Stimulated activated CD8-positive, alpha-beta memory T cell treated with anti-CD3 and anti-CD28 coated beads, Interleukin-7, amount 100 ng/mL, for 48 hours (primary cell): ENCODE results near the gene GOLGA6L4.
"Not testable (repeated sequence)": the region's sequence is repeated elsewhere in the genome, so short reads cannot be mapped to it uniquely, and the experiment has no call there.

Source experiments
- DNase-seq, 2 donors: peaks; one replicate each; pipeline ENCODE4 v3.0.0-alpha.2; 2020; ENCODE audit warnings: low read depth in 1 of 2; ENCODE audit errors: extremely low read depth in 1 of 2

The GOLGA6L4 gene

DNA sequence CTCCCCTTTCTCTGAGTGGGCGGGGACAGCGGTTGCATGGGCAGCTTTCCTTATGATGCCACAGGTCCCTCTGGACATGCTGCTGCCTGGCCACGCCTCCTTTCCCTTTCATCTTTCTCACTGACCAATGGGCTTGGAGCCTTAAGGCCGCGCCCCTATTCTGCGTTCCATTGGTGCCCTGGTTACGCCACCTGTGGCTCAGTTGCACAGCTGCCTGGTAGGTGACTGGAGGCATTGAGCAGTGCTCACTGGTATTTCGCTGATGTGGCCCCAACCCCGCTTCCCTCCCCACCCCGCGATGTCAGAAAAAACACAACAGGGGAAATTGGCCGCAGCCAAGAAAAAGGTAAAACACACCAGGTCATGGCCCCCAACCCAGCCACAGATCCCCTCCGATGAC, at the start of gene GOLGA6L4:
Gene GOLGA6L4 (plus strand): TSS at position 201 of the 400 bp plus-strand sequence. CDS start 62 bp downstream, at position 263.
- DNase-seq, result not testable (repeated sequence)

- DNase-seq, result not testable (repeated sequence)
These were observed 42.6 kb upstream of the GOLGA6L4 start for GRCh38 chr15:84192982-84193381.

- not testable (repeated sequence) for DNase-seq
These were observed 40.0 kb upstream of the GOLGA6L4 start for GRCh38 chr15:84195603-84196002.

GRCh38 chr15:84196530-84197188, 38.9 kb upstream of the GOLGA6L4 start:
- DNase-seq, result not testable (repeated sequence)

DNA sequence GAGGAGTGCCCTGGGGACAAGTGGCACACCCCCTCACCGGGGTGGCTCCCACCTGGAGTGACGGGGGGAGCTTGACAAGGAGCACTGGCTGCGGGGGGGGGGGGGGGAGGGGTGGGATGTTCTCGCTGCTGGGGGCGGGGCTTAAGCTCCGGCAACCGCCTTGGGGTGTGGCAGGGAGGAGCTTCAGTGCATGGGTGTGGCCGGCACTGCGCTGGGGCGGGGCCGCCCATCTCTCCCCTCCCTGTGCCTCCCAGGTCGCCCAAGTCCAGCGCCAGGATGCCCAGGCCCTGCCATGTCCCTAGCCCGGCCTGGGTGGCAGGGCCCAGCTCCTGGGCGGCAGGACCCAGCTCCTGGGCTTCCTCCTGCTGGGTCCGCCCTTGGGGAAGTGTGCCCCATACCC, 35.7 kb upstream of the GOLGA6L4 start:
- DNase-seq, result not testable (repeated sequence)

DNA sequence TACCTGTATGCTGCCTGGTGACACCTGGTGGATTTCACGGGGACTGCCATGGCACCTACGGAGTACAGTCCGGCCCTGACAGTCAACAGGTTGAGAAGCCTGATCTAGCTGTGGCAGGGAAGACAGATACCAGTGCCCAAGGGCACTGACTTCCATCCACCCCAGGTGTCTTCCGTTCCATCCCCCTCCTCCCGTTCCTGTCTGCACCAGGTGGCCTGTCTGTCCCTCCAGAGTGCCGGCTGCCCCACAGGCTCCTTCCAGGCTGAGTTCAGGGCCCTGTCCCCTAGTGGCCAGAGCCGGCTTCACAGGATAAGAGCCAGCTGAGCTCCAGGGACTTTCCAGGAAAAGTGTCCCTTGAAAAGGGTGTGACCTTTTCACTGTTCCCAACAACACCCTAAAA, 10.9 kb downstream of the GOLGA6L4 start:
- DNase-seq, result not testable (repeated sequence)
